HTR-8/SVneo (cell line): ENCODE results near the gene NFE2.
A peak's percentile ranks its signal among the peaks of the same experiment; 100 is the strongest.
"Not testable (repeated sequence)": the region's sequence is repeated elsewhere in the genome, so short reads cannot be mapped to it uniquely, and the experiment has no call there.

ENCODE experiments used
- DNase-seq: peaks from one replicate; pipeline ENCODE4 v3.0.0; 2011; ENCODE audit warnings: low spot score, mixed read lengths; ENCODE audit not compliant: insufficient read length
- FAIRE-seq: peaks from 2 replicates; lab custom pipeline; 2011; peaks lifted over from hg19 to GRCh38; lab: Jason Lieb, UNC

NFE2 gene

DNA sequence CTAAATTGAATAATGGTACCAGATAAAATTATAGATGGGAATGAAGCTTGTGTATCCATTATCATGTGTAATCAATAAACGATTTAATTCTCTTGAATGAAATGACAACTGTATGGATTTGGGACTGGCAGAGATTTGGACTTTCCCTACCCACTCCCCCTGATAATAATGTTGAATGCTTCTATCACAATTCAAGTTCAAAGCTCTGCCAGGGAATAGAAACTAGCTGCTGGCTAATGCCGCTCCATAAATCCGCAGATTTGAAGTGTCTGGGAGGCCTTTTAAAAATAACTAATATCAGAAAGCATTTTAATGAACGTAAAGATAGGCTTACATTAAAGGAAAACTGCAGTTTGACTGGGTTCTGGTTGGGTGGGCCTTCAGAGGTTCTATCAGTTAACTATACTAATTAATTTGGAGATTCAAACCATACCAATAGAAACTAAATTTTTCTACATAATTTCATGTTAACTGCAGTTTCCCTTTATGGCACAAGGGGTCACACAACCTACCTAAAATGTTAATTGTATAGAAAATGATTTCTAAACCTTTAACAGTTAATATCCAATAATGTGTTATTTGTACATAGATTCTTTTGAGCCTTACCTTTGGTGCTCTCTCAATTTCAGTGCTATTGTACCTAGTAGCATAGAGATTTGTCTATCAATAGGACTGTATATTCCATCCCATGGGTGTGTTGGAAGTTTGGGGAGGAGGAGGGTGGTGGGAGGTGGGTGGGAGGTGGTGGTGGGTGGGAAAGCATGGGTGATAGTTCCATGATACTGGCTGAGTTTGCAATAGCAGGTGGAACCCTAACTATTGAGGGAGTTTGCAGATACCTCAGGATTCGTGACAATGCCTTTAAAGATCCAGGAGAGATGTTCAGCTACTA is 15.4 kb downstream of the NFE2 start:
- no peak for DNase-seq
- FAIRE-seq = no peak

DNA sequence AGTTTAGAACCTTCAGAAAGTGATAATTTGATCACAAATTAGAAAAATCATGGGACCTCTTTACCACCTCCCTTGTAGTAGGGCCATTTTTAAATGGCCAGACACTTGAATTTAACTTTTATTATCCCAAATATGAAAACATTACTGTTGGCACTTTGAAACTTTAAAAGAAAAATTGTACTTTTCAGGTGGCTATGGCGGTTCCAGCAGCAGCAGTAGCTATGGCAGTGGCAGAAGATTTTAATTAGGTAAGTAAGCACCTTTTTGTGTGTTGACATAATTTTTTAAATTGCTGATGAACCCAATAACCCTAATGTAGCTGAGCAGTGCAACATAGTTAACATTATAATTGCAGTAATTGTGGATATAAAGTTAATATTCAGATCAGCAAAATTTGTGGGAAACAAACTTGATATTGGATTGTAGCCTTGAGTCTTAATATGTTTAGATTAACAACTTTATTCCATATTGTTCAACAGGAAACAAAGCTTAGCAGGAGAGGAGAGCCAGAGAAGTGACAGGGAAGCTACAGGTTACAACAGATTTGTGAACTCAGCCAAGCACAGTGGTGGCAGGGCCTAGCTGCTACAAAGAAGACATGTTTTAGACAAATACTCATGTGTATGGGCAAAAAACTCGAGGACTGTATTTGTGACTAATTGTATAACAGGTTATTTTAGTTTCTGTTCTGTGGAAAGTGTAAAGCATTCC is 16.6 kb downstream of the NFE2 start:
- not testable (repeated sequence) for DNase-seq, FAIRE-seq

GRCh38 chr12:54282949-54283593 is 17.7 kb downstream of the NFE2 start:
- DNase-seq = no peak
- FAIRE-seq = no peak

GRCh38 chr12:54281694-54282093 is 19.1 kb downstream of the NFE2 start:
- DNase-seq, FAIRE-seq: not testable (repeated sequence)

GRCh38 chr12:54281261-54281638 is 19.6 kb downstream of the NFE2 start:
- not testable (repeated sequence) for FAIRE-seq, DNase-seq

DNA sequence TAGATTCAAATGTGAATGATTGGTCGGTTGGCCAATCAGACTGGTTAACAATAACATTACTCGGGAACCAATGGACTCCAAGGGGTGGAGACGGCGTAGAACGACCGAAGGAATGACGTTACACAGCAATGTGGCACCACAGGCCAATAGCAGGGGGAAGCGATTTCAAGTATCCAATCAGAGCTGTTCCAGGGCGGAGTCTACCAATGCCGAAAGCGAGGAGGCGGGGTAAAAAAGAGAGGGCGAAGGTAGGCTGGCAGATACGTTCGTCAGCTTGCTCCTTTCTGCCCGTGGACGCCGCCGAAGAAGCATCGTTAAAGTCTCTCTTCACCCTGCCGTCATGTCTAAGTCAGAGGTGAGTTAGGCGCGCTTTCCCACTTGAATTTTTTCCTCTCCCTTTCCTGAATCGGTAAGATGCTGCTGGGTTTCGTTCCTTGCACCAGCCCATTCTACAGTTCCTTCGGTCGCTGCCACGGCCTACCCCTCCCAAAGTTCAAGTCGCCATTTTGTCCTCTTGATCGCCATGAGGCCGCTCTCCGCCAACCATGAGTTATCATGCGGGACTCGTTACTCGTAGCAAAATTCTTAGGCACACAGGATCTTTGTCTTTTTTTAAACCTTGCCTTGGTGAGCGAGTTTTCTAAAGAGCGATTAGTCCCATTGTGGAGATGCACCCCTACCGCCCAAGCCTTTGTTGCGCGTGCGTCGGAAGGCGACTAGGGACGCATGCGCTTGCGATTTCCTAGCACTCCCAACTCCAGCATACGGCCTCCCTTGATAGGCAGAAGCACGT is 20.2 kb downstream of the NFE2 start, which contains the start of gene HNRNPA1:
HNRNPA1 (plus strand) TSS at position 259 of the 793 bp plus-strand sequence; CDS start at position 341, 82 bp downstream.
- FAIRE-seq = peak; percentile 66

DNA sequence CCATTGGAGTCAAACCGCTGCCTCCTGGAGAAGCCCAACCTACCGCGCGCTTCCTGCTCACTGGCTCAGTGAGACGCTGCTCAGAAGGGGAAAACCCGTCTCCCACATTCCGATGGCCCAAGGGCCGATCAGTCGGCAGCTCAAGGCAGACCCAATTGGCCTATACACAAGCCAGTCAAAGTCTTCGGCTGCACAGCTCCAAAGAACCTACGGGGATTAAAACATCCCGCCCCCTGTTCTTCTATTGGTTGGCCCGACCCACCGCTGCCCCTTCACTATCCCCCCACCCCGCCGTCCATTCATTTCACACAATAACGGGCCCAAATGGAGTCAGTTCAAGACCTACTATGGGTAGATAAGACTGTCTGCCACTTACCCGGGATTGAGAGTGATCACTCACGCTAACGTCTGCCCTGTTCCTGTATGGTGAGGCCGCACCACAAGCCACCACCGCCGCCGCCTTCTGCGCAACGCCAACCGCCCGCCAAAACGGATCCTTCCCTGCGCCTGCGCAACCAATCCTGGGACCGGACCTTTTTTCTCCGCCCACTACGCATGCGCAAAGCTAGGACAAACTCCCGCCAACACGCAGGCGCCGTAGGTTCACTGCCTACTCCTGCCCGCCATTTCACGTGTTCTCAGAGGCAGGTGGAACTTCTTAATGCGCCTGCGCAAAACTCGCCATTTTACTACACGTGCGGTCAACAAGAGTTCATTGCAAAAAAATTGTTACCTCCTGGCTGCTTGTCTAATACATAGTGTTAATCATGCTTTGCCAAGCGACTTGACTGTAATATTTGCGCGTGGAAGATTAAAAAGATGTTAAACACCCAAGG is 21.0 kb downstream of the NFE2 start, which contains the start of gene CBX5:
CBX5 (minus strand) TSS at position 491 of the 836 bp plus-strand sequence. CDS start 22,472 bp downstream, outside the sequence.
- FAIRE-seq (peak; percentile 42), DNase-seq (peak; percentile 98)

More for the DNA sequence above, 20.2 kb downstream of the NFE2 start, which contains the start of gene HNRNPA1:
- peak; percentile 98 for DNase-seq

DNA sequence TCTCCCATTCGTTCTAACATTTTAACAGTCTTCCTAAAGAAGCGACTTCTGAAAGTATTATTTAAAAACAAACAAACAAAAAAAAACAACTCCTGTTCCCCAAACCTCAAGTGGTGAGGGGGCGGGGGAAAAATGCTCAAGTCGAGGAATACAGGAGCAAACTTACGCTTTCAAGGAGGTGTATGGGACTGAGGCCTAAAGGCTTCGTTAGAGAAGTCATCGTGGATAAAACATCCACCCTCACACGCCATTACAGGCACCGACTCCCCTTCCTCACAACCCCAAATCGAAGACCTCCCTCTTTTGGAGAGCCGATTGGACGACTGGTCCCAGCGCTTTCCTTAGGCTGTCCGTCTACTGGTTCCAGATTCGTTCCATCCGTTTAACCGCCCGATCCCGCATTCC is 21.6 kb downstream of the NFE2 start:
- FAIRE-seq (no peak), DNase-seq (no peak)

- FAIRE-seq (no peak), DNase-seq (no peak)
Observed at GRCh38 chr12:54277823-54278276, 23.0 kb downstream of the NFE2 start.

DNA sequence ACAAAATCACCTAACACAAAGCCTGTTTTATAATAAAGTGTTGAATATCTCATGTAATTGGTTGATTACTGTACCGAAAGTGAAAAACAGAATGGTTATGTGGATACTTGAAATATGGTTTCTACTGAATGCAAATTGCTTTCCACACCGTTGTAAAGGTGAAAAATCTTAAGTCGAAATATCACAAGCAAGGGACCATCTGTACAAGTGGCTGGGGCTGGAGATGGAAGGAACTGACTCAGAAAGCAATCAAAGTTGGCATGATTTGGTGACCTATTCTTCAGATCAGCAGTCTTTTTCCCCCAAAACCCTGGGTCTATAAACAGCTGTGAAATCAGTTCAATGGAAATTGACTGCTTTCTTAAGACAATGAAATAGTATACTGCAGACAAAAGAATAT is 24.4 kb downstream of the NFE2 start:
- DNase-seq = no peak
- FAIRE-seq = no peak

DNA sequence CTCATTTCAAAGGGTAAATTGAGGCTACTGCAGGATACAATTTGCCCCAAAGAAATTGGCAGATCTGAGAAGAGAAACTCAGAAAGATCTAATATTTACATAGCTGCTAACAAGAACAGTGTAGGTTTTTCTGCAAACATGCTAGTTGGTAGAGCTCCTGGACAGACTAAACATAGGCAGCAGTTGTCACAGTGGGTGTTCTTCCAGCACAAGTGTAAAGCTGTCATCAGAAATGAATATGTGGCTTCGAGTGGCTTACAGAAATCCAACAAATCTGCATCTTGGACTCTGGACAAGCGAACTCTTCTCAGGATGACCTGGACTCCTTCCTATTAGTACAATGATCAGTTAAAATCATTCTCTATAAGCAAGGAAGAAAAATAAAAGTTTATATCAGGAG is 26.8 kb downstream of the NFE2 start:
- FAIRE-seq = no peak
- no peak for DNase-seq

DNA sequence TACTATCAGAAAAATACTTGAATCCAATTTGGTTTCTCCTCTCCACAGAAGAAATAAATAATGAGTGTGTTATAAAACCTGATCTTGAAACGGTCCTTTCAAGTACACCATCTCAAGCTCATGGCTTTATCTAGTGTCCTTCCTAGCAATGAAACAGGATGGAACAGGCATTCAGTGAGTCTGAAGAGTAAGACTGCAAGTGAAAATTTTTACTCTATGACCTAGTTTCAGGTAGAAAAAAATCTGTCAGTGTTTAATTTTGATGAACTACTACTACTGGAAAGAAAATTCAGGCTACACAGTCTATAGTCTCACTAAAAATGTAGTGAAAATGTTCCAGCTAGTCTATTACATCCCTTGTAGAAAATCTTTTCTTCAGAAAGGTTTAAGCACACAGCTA is 28.6 kb downstream of the NFE2 start:
- DNase-seq (no peak), FAIRE-seq (no peak)

DNA sequence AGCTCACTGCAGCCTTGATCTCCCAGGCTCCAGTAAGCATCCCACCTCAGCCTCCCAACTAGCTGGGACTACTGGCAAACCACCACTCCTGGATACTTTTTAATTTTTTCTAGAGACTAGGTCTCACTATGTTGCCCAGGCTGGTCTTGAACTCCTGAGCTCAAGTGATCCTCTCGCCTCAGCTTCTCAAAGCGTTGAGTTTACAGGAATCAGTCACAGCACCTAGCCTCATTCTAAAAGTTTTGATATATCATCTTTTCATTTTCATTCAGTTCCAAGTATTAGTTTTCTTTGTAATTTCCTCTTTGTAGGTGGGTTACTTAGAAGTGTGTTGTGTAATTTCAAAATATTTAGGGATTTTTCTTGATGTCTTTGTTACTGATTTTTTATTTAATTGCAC is 30.5 kb downstream of the NFE2 start:
- no peak for FAIRE-seq
- no peak for DNase-seq

GRCh38 chr12:54266852-54267251 is 34.0 kb downstream of the NFE2 start:
- DNase-seq (no peak), FAIRE-seq (no peak)

GRCh38 chr12:54265364-54265812 is 35.4 kb downstream of the NFE2 start:
- no peak for DNase-seq
- no peak for FAIRE-seq

GRCh38 chr12:54262403-54262925 is 38.4 kb downstream of the NFE2 start:
- peak; percentile 78 for DNase-seq
- FAIRE-seq = peak; percentile 82

GRCh38 chr12:54261815-54262402 is 38.9 kb downstream of the NFE2 start:
- DNase-seq = no peak
- FAIRE-seq = no peak
